ENCODE results near the gene GPRIN1. TPM values are rescaled to one million over a fixed set of nuclear protein-coding genes. Genes with fewer than 3 reads are reported as not detected.

GPRIN1 gene
- total RNA-seq, 2 donors from 2014 or later, result 0.27 to 2.0 TPM

- ATAC-seq (ENCODE audit: insufficient number of reproducible peaks, low FRiP score, low read depth), result no peak
- Histone ChIP-seq H3K4me3 (no peak overlapping the region), H3K27me3 (replicated peaks; ENCODE audit: insufficient read depth) (no peaks in the 10 kb centered on the region), H3K4me1 (ENCODE audit: control insufficient read depth in 1 of 2, low read depth in 2 of 2) (peaks cover 2 to 8% of the 10 kb centered on the region in 2 donors), H3K36me3 (no peaks in the 10 kb centered on the region), H3K27ac (no peak overlapping the region), H3K9me3 (no peaks in the 10 kb centered on the region)
- no peak for DNase-seq (ENCODE audit: low spot score)
- no peak for TF ChIP-seq CTCF (IDR thresholded peaks at IDR 0.05)
These were observed 32.9 kb upstream of the GPRIN1 start for GRCh38 chr5:176642675-176643490.

- H3K27ac ChIP-seq, result no peak overlapping the region
- no peaks in the 10 kb centered on the region for H3K27me3 ChIP-seq (replicated peaks; ENCODE audit: insufficient read depth)
- H3K36me3 ChIP-seq, result no peaks in the 10 kb centered on the region
- H3K4me3 ChIP-seq, result no peak overlapping the region
- no peak for TF ChIP-seq CTCF (IDR thresholded peaks at IDR 0.05)
- ATAC-seq (ENCODE audit: insufficient number of reproducible peaks, low FRiP score, low read depth), result no peak
- no peaks in the 10 kb centered on the region for H3K4me1 ChIP-seq (ENCODE audit: control insufficient read depth in 1 of 2, low read depth in 2 of 2)
- no peak for DNase-seq (ENCODE audit: low spot score)
- no peaks in the 10 kb centered on the region for H3K9me3 ChIP-seq
These were observed 30.7 kb upstream of the GPRIN1 start for GRCh38 chr5:176640616-176641015.

DNA sequence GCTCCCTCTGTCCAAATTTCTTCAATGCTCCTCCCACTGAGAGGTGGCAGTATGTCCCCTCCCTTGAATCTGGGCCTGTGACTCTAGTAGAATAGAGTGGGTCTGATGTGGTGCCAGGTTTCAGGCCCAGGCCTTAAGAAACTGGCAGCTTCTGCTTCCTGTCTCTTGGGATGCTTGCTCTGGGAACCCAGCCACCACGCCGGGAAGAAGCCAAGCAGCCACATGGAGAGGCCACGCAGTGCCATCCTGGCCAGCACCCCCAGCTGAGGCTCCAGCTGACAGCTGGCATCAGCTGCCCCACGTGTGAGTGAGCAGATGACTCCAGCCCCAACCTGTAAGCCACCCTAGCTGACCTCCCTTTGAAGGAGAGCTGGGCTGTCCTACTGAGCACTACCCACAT is 30.0 kb upstream of the GPRIN1 start:
- Histone ChIP-seq H3K9me3 (no peaks in the 10 kb centered on the region), H3K4me3 (no peak overlapping the region), H3K4me1 (ENCODE audit: control insufficient read depth in 1 of 2, low read depth in 2 of 2) (no peaks in the 10 kb centered on the region), H3K36me3 (no peaks in the 10 kb centered on the region), H3K27me3 (replicated peaks; ENCODE audit: insufficient read depth) (no peaks in the 10 kb centered on the region), H3K27ac (no peak overlapping the region)
- DNase-seq (ENCODE audit: low spot score) (no peak), ATAC-seq (ENCODE audit: insufficient number of reproducible peaks, low FRiP score, low read depth) (no peak)
- no peak for TF ChIP-seq CTCF (IDR thresholded peaks at IDR 0.05)

- no peak for ATAC-seq (ENCODE audit: insufficient number of reproducible peaks, low FRiP score, low read depth)
- DNase-seq (ENCODE audit: low spot score), result no peak
- TF ChIP-seq CTCF (IDR thresholded peaks at IDR 0.05), result no peak
- Histone ChIP-seq H3K36me3 (no peaks in the 10 kb centered on the region), H3K4me1 (ENCODE audit: control insufficient read depth in 1 of 2, low read depth in 2 of 2) (no peaks in the 10 kb centered on the region), H3K27me3 (replicated peaks; ENCODE audit: insufficient read depth) (no peaks in the 10 kb centered on the region), H3K9me3 (no peaks in the 10 kb centered on the region), H3K27ac (no peak overlapping the region), H3K4me3 (no peak overlapping the region)
These were observed 29.3 kb upstream of the GPRIN1 start for GRCh38 chr5:176639208-176639607.

DNA sequence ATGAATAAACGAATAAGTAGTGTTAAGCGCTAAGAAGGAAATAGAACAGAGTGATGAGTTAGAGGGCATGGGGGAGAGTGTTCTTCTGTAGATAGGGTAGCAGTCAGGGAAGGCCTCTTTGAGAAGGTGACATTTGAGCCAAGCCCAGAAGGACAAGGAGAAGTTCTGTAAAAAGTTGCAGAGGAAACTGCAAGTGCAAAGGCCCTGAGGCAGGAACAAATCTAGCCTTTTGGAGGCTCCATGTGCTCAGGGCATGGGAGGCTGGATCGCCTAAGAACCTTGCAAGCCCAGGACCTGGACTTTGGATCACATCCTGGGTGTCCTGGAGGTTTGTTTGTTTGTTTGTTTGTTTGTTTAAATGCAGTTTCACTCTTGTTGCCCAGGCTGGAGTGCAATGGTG is 28.5 kb upstream of the GPRIN1 start:
- Histone ChIP-seq H3K4me1 (ENCODE audit: control insufficient read depth in 1 of 2, low read depth in 2 of 2) (no peaks in the 10 kb centered on the region), H3K27me3 (replicated peaks; ENCODE audit: insufficient read depth) (no peaks in the 10 kb centered on the region), H3K4me3 (no peak overlapping the region), H3K9me3 (no peaks in the 10 kb centered on the region), H3K27ac (no peak overlapping the region), H3K36me3 (no peaks in the 10 kb centered on the region)
- DNase-seq (ENCODE audit: low spot score) (no peak), ATAC-seq (ENCODE audit: insufficient number of reproducible peaks, low FRiP score, low read depth) (no peak)
- no peak for TF ChIP-seq CTCF (IDR thresholded peaks at IDR 0.05)
